NCI-H128 (cell line): ENCODE results near the gene ABCC1.
"Not testable (repeated sequence)": the region's sequence is repeated elsewhere in the genome, so short reads cannot be mapped to it uniquely, and the experiment has no call there.

ENCODE experiments used
- DNase-seq: peaks from one replicate; lab custom pipeline; 2025; ENCODE audit not compliant: unreplicated experiment; lab: John Stamatoyannopoulos, UW

The ABCC1 gene

DNA sequence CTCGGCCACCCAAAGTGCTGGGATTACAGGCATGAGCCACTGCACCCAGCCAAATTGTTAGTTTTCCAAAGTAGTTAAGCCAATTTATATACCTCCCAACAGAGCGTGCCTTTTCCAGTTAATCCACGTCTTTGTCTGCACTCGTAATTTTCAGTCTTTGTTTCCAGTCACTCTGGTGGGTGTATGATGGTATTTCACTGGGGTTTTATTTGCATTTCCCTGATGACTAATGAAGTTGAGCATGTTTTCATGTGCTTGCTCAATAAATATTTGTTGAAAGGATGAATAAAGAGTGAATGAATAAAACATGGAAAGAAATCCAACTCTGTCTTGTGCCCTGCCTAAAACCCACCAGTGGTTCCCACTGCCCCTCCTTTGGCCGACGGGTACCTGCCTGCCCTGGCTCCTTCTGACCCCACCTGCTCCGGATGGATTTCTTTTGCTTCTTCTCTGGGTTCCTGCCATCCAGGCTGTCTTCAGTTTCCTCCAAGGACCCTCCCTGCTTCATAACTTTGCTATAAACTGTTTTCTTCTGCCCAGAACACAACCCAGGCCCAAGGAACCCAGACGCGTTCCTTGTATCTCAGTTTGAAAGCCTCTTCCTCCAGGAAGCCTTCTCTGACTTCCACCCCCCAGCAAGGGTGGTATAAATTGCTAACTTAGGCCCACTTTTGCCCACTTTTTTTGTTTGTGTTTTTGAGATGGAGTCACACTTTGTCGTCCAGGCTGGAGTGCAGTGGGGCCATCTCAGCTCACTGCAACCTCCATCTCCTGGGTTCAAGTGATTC lies 3.0 kb upstream of the ABCC1 start:
- DNase-seq, result no peak

DNA sequence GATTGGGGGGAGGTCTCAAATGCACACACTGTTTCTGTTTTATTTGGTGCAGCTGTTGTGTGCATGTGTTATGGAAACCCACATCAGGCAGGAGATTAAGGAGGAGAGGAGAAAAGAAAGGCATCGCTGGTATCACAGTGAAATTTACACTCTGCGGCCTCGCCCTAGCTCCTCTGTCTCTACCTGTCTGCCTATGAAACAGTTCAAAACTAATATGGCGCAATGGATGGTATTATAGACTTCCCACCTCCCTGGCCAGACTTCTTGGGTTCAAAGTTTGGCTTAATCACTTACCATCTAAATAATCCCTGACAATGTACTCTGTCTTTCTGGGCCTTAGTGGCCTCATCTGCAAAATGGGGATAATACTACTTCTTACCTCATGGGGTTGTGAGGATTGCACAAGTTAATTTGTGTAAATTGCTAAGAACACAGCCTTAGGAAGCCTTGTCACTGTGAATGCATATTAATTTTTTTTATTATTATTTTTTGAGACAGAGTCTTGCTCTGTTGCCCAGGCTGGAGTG lies 1.4 kb upstream of the ABCC1 start:
- no peak for DNase-seq

DNA sequence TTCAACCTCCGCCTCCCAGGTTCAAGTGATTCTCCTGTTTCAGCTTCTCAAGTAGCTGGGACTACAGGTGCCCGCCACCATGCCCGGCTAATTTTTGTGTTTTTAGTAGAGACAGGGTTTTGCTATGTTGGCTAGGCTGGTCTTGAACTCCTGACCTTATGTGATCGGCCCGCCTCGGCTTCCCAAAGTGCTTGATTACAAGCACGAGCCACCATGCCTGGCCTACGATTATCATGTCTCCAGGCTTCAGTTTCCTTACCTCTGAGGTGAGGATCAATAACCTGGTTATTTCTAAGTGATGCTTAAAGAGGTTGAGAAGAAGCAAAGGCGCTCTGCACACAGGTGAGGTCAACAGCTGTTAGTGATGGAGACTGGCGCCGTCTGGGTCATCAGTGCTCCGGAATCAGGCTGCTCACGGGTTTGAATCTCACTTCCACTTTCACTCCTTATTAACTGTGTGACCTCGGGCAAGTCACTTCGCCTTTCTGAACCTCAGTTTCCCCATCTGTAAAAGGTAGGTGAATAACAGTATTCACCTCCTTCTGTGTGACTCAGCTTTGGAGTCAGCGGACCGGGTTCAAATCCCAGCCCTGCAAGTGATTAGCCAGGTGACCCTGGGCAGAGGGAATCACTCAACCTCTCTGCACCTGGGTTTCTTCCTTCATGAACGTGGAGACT lies 745 bp upstream of the ABCC1 start:
- DNase-seq, result no peak

DNA sequence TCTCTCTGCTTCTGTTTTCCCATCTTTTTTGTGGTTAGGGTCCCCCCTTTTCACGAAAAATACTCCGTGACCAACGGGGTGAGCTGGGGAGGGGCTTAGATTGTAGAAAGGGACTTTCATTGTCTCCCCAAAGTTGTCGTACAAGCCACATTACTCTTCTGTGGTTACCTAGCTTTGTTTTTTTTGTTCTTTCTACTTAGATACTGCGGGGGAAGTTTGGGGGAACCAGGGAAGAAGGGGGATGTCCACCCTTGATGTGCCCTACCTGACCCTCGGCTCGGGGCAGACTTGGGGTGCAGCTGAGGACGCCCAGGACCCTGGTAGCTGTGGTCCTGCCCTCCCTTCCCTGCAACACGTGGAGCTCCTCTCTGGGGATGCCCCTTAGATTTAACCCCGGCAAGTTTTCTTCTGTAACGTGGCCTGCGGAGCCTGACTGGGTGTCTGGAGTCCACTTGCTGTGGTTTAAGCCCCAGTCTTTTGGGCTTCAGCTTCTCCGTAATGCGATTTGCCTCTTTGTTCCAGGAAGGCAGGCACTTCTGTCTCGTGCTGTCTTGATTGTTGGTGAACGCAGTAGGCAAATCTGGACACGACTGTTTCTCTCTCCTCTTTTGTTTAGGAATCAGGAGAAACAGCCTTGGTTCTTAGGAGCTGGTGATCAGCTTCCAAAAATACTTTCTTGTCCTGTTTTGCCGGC lies 892 bp downstream of the ABCC1 start:
- DNase-seq, result no peak

DNA sequence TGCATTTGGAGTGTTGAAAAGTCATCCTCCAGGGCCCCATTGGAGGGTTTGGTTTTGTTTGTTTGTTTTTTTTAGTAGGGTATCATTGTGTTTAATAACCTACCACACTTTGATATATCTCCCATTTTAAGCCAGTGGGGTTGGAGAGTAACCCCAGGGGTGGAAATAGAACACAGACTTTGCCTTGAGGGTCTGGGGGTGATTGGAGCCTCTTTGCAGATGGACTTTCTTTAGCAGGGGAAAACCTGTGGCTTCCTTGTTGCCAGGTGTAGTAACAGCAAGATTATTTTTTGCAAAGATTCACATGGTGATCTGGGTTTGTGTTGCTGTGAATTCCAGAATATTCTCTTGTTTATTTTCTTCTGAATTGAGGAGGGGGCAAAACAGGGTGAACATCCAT lies 1.5 kb downstream of the ABCC1 start:
- no peak for DNase-seq

DNA sequence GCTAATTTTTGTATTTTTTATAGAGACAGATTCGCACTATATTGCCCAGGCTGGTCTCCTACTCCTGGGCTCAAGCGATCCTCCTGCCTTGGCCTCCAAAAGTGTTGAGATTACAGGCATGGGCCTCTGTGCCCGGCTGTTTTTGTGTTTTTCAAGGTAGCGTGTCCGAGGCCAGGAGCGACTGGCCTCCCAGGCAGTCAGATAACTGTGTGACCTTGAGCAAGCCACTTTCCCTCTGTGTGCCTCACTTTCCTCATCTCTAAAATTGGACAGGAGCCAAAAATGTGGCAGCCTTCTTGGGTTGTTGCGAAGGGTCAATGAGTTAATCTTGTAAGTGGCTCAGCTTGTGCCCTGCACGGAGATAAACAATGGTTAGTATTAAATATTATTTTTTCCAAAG lies 2.4 kb downstream of the ABCC1 start:
- no peak for DNase-seq

DNA sequence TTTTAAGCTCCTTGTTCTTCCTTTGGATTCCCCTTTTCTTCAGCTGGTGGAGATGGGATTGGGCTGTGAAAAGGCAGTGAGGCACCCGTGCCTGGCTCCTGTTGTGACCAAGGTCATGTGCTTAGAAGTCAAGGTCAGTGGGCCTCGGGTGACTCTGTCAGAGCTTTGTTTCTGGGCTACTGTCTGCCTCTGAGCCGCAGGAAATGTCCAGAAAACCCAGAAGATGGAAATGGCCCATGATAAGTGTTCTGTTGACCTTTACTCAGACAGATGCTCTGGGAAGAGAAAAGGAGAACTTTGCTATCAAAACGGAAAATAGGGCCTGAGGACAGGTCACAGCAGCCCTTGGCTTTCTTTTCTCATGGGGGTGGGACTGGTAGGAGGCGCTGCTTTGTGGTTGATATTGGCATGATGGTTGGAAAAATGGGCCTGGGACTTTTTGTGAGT lies 2.9 kb downstream of the ABCC1 start:
- DNase-seq, result no peak

DNA sequence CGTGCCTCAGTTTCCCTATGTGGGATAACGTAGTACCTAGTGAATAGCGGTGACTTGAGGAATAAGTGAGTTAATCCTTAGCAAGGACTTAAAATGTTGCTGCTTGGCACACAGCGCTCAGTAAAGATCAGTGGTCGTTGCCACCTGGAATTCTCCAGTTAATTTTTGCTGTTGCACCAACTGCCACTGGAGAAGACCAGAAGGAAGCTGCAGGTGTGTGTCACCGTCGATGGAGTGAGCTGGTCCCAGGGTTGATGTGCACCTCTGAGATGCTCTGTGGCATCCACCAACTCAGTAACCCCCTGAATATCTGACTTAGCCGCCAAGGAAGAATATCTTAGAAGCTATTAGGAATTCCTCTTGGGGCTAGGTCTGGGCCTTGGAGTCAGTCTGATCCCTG lies 4.1 kb downstream of the ABCC1 start:
- DNase-seq, result no peak

DNA sequence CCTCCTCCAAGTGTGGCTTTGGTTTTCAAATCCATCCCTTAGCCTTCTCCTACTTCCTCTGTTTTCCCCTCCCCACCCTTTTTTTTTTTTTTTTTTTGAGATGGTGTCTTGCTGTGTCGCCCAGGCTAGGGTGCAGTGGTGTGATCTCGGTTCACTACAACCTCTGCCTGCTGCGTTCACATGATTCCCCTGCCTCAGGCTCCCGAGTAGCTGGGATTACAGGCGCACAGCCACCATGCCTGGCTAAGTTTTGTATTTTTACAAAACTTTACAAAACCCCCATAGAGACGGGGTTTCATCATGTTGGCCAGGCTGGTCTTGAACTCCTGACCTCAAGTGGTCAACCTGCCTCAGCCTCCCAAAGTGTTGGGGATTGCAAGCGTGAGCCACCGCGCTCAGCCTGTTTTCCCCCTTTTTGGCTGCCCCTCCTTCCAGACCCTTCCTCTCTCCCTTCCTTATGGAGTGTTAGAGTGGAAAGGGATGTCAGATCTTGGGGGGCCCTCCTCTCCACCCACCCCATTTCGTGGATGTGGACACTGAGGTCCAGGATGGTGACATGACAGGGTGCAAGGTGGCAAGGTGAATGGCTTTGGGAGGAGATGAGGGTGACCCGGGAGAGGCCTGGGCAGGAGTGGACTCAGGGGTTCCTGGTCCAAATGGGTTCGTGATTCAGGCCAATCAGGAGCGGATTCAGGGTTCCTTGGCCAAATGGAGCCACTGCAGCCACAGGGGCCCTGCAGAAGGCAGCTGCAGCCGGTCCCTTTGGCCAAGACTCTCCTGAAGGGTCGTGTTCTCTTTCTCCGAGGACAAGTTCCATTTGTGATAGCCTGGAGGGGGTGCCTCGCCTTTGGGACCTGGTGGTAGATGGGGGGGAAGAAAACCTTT lies 4.8 kb downstream of the ABCC1 start:
- DNase-seq, result no peak

DNA sequence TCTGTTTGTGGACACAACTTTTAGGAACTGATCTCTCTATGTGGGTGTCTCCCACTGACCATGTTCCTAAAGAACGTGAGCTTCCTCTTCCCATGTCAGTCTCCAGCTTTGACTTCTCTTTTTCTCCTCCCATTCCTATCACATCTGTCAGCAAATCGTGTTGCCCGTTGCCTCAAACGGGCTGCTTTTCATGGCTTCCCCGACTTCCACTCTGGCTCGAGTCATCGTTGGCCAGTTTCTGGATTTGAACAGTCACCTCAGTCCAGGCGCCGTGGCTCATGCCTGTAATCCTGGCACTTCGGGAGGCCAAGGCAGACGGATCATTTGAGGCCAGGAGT lies 5.4 kb downstream of the ABCC1 start:
- DNase-seq, result no peak

DNA sequence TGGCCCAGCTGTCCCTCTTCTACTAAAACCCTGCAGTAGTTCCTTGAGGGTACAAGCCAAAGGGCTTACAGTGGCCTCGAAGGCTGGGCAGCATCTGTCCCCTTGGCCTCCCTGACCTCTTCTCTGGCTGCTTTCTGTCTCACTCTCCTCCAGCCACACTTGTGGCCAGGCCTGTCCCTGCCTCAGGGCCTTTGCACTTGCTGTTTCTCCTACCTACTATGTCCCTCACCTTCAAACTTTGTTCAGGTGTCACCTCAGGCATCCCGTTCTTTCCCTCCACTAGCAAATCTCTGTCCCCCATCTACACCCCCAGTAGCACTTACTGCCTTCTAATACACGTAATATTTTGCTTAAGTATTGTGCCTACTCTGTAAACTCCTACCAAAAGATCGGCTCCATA lies 6.0 kb downstream of the ABCC1 start:
- no peak for DNase-seq

DNA sequence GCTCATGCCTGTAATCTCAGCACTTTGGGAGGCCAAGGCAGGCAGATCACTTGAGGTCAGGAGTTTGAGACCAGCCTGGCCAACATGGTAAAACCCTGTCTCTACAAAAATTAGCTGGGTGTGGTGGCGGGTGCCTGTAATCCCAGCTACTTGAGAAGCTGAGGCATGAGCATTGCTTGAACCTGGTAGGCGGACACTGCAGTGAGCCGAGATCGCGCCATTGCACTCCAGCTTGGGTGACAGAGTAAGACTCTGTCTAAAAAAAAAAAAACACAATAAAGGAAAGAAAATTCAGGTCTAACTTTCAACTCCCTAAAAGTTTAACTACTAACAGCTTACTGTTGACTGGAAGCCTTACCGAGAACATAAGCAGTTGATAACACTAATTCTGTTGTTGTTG lies 6.7 kb downstream of the ABCC1 start:
- not testable (repeated sequence) for DNase-seq

DNA sequence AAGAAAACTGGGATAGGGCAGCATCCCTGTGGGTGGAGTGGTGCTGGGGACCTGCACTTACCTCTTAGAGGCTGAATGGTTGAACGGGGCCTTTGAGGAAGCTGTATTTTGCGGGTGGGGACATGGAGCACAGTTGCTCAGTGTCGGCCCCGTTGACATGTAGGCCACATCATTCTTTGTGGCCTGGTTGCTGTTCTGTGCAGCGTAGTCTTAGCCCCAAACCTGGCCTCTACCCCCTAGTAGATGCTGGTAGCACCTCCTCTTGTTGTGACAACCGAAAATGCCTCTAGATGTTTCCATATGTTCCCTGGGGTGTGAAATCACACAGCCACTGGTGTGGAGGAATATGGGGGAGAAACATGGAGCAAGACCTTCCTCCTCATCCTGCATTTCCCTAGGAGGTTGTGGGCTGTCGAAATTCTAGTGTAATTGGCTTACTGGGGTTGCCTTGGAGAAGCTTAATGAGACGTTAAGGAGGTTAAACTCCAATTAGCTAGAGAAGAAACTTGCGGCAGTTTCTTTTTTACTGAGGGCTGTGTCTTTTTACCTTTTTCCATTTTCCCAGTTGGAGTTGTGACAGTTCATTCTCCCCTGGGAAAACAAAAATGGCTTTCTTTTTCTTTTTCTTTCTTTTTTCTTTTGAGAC lies 9.4 kb downstream of the ABCC1 start:
- no peak for DNase-seq

DNA sequence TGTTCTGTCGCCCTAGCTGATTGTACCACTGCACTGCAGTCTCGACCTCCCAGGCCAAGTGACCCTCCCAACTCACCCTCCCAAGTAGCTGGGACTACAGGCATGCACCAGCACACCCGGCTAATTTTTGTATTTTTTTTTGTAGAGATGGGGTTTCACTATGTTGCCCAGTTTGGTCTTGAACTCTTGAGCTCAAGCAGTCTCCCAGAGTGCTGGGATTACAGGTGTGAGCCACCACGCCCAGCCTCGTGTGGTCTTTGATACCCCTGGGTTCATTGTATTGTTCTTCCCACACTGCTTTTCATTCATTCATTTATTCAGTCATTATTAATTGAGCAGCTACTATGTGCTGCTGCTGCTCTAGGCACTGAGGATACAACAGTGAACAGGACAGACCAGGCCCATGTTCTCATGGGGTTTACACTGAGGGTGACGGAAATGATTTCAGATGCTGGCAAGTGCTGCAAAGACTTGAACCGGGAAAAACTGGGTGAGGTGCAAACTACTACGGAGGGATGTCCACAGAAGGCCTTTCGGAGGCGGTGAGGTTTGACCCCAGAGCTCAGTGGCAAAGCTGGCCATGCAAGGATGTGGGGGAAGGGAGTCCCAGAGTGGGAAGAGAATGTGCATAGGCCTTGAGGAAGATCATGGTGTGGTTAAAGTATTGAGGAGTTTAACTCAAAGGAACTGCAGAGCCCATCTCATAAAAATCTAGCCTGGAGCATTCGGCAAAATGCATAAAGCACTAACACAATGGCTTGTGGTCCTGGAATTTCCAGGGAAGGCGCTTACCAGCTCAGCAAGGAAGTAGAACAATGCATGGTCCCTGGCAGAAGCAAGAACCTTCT lies 10.9 kb downstream of the ABCC1 start:
- no peak for DNase-seq

DNA sequence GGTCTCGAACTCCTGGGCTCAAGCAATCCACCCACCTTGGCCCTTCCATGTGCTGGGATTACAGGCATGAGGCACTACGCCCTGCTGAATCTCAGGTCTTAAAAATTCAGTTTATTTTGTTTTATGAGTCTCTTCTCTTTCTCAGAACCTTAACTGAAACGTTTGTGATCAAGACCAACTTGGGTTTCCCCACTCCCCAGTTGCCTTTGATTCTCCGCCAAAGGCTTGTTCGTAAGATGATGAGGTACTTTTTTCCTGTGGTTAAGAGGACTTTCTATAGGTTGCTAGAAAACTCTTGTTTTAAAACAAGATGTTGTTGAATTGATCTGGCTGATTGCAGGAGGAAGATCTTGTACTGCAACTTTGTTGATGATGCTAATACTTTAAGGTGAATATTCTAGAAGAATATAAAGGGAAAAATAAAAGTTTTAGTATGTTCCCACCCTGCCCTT lies 11.7 kb downstream of the ABCC1 start:
- no peak for DNase-seq

DNA sequence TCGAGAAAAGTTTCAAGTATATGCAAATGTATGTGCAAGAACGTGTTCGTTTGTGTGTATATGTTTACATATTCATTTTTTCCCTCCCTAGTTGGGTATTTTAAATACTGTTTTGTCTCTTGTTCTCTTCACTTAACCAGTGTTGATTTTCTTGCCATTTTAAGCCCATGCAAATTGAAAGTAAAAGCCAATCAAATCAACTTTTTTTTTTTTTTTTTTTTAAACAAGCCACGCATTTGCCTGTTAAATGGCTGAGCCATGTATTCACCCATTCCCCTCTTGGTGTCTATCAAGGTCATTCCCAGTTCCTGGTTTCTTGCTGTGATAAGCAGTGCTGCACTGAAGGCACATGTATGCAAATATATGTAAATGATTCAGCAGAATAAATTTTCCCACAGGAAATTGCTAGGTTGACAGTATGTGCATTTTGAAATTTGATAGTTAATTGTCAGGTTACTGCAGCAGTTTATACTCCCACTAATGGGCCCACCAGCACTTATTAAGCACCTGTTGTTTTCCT lies 12.2 kb downstream of the ABCC1 start:
- DNase-seq, result no peak

DNA sequence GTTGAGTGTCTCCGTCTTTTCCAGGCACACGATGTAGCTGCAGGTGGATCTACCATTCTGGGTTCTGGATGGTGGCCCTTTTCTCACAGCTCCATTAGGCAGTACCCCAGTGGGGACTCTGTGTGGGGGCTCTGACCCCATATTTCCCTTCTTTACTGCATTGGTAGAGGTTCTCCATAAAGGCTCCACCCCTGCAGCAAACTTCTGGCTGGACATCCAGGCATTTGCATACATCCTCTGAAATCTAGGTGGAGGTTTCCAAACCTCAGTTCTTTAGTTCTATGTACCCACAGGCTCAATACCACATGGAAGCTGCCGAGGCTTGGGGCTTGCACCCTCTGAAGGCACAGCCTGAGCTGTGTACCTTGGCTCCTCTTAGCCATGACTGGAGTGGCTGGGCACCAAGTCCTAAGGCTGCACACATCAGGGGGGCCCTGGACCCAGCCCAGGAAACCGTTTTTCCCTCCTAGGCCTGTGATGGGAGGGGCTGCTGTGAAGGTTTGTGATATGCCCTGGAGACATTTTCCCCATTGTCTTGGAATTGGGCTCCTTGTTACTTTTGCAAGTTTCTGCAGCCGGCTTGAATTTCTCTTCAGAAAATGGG lies 14.0 kb downstream of the ABCC1 start:
- no peak for DNase-seq

DNA sequence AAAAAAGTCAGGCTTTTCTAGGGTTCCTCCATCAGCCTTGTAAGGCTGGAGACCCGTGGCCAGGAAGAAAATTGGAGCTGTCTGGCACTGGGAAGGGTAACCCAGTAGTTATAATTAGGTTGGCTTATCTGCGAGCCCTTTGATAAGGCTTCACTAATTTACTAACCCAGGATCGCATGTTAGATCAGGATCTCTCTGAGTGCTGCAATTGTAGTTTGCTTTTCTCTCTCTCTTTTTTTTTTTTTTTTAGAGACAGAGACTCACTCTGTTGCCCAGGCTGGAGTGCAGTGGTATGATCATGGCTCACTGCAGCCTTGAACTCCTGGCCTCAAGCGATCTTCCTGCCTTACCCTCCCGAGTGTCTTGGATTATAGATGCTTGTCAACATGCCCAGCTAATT lies 17.0 kb downstream of the ABCC1 start:
- no peak for DNase-seq
